Activated CD8-positive, alpha-beta T cell treated with anti-CD3 and anti-CD28 coated beads for 36 hours (primary cell): ENCODE measurements around the gene ASIC4. TPM values are rescaled to one million over a fixed set of nuclear protein-coding genes. Genes with fewer than 3 reads are reported as not detected.

Experiments
- ATAC-seq: fragments of 200-7000 bp; cut with Tn5 transposase; one replicate; pipeline ENCODE4 v1.10.0; 2021; ENCODE audit warnings: mild to moderate bottlenecking, moderate library complexity
- CTCF ChIA-PET: fragments of 350-600 bp; sonication (Branson Sonifier 250); formaldehyde crosslinking; loops from one replicate; lab custom pipeline; 2021; ENCODE audit warnings: antibody characterized with exemption; lab: Charles Lee
- POLR2A ChIA-PET: fragments of 350-600 bp; sonication (Branson Sonifier 250); formaldehyde crosslinking; loops from one replicate; lab custom pipeline; 2021; ENCODE audit warnings: antibody characterized with exemption; lab: Charles Lee
- DNase-seq: peaks from one replicate; pipeline ENCODE4 v3.0.0-alpha.2; 2020
- H3K27ac Mint-ChIP-seq: one replicate; pipeline ENCODE4 v1.8.0; 2021; ENCODE audit warnings: mild to moderate bottlenecking, mixed read lengths
- H3K27me3 Mint-ChIP-seq: one replicate; pipeline ENCODE4 v1.8.0; 2021; ENCODE audit warnings: mixed read lengths
- H3K36me3 Mint-ChIP-seq: one replicate; pipeline ENCODE4 v1.8.0; 2021; ENCODE audit warnings: low read depth, mixed read lengths
- H3K4me1 Mint-ChIP-seq: one replicate; pipeline ENCODE4 v1.8.0; 2021; ENCODE audit warnings: low read depth, mixed read lengths
- H3K4me3 Mint-ChIP-seq: one replicate; pipeline ENCODE4 v1.8.0; 2021; ENCODE audit warnings: mild to moderate bottlenecking, moderate library complexity, mixed read lengths
- H3K9me3 Mint-ChIP-seq: one replicate; pipeline ENCODE4 v1.8.0; 2021; ENCODE audit warnings: mixed read lengths
- CTCF ChIP-seq: fragments of 200-600 bp; IDR thresholded peaks from one replicate; pipeline ENCODE4 v1.8.0; 2022; ENCODE audit warnings: antibody characterized with exemption, mild to moderate bottlenecking
- intact Hi-C: fragments of 100-400 bp; cut with micrococcal nuclease; formaldehyde crosslinking; loops from one replicate; pipeline ENCODE4 v1.10.0; 2022
- total RNA-seq, 2 experiments: library from RNA; stranded (reverse); gene quantifications; one replicate each; pipeline ENCODE4 v1.2.3, GENCODE V29; 2021

ASIC4 gene
- total RNA-seq, 2 experiments from 2014 or later, result not detected

- CTCF ChIA-PET, result interaction anchor here (1.1 to 7.2 kb wide), 5 partner anchors 9 to 516 kb away, joined by 3 to 86 read pairs (median 15); partner anchors contain the start of gene GMPPA
- Mint-ChIP-seq H3K9me3 (no peaks in the 10 kb centered on the region), H3K4me1 (peaks cover 18% of the 10 kb centered on the region), H3K36me3 (peaks cover under 1% of the 10 kb centered on the region), H3K27ac (no peak overlapping the region), H3K27me3 (peaks cover 61% of the 10 kb centered on the region), H3K4me3 (no peak overlapping the region)
- no peak for DNase-seq
- ATAC-seq, result no peak
- TF ChIP-seq CTCF, result no peak
- POLR2A ChIA-PET, result interaction anchor here (1.4 kb wide), 1 partner anchor 13 kb away, joined by 4 read pairs; the partner anchor contains the start of gene GMPPA
- intact Hi-C loops, result no loop called here
These were observed 2.5 kb upstream of the ASIC4 start for GRCh38 chr2:219511547-219512325.

GRCh38 chr2:219512524-219513216, 1.6 kb upstream of the ASIC4 start:
- no peaks in the 10 kb centered on the region for H3K9me3 Mint-ChIP-seq
- ChIA-PET CTCF (interaction anchor here (1.5 to 7.2 kb wide), 3 partner anchors 8 to 17 kb away, joined by 7 to 86 read pairs (median 7); partner anchors contain the start of gene GMPPA), POLR2A (no interaction called here)
- intact Hi-C loops, result no loop called here
- H3K27me3 Mint-ChIP-seq, result peaks cover 69% of the 10 kb centered on the region
- DNase-seq (no peak), ATAC-seq (no peak)
- no peak for TF ChIP-seq CTCF
- peaks cover 18% of the 10 kb centered on the region for H3K4me1 Mint-ChIP-seq
- H3K36me3 Mint-ChIP-seq, result no peaks in the 10 kb centered on the region
- no peak overlapping the region for H3K4me3 Mint-ChIP-seq
- H3K27ac Mint-ChIP-seq, result no peak overlapping the region

- Mint-ChIP-seq H3K36me3 (no peaks in the 10 kb centered on the region), H3K27ac (no peak overlapping the region), H3K4me1 (peaks cover 18% of the 10 kb centered on the region), H3K9me3 (no peaks in the 10 kb centered on the region), H3K27me3 (peaks cover 71% of the 10 kb centered on the region), H3K4me3 (no peak overlapping the region)
- ATAC-seq, result no peak
- ChIA-PET POLR2A (interaction anchor here (1.0 to 1.1 kb wide), 3 partner anchors 12 to 432 kb away, joined by 3 read pairs; no protein-coding TSS in a partner anchor), CTCF (interaction anchor here (1.0 to 2.4 kb wide), 4 partner anchors 10 to 111 kb away, joined by 3 to 7 read pairs (median 6); no protein-coding TSS in a partner anchor)
- TF ChIP-seq CTCF, result no peak
- DNase-seq, result no peak
- intact Hi-C loops, result no loop called here
These were observed 495 bp upstream of the ASIC4 start for GRCh38 chr2:219513787-219514186.

- Mint-ChIP-seq H3K27ac (no peak overlapping the region), H3K36me3 (no peaks in the 10 kb centered on the region), H3K27me3 (peaks cover 72% of the 10 kb centered on the region), H3K9me3 (no peaks in the 10 kb centered on the region), H3K4me1 (peaks cover 12% of the 10 kb centered on the region), H3K4me3 (no peak overlapping the region)
- ATAC-seq (no peak), DNase-seq (no peak)
- ChIA-PET CTCF (interaction anchor here (1.1 to 2.4 kb wide), 3 partner anchors 9 to 27 kb away, joined by 4 to 14 read pairs (median 6); no protein-coding TSS in a partner anchor), POLR2A (interaction anchor here (1.0 to 1.4 kb wide), 2 partner anchors 28 to 33 kb away, joined by 3 read pairs; no protein-coding TSS in a partner anchor)
- TF ChIP-seq CTCF, result no peak
- intact Hi-C loops, result no loop called here
These were observed 554 bp downstream of the ASIC4 start for GRCh38 chr2:219514836-219515235.
